PFSK-1 (cell line): Measurements from ENCODE around the gene MACF1.

Source experiments
- TAF1 ChIP-seq: IDR thresholded peaks from 2 replicates; pipeline ENCODE4 v1.6.1; 2012; ENCODE audit warnings: low read length, control low read depth, borderline replicate concordance; ENCODE audit not compliant: insufficient read depth
- TF ChIP-seq, protein P1 (sequence below), 2 experiments: IDR thresholded peaks; 2 replicates each; pipeline versions ENCODE4 v1.6.1 to v1.8.0; 2011 to 2012; ENCODE audit warnings: low read depth in 2 of 2, low read length in 2 of 2, control low read depth in 1 of 2, inconsistent platforms in 1 of 2, mild to moderate bottlenecking in 1 of 2, moderate library complexity in 1 of 2; ENCODE audit not compliant: insufficient read depth in 1 of 2

- TF ChIP-seq, protein P1, sequence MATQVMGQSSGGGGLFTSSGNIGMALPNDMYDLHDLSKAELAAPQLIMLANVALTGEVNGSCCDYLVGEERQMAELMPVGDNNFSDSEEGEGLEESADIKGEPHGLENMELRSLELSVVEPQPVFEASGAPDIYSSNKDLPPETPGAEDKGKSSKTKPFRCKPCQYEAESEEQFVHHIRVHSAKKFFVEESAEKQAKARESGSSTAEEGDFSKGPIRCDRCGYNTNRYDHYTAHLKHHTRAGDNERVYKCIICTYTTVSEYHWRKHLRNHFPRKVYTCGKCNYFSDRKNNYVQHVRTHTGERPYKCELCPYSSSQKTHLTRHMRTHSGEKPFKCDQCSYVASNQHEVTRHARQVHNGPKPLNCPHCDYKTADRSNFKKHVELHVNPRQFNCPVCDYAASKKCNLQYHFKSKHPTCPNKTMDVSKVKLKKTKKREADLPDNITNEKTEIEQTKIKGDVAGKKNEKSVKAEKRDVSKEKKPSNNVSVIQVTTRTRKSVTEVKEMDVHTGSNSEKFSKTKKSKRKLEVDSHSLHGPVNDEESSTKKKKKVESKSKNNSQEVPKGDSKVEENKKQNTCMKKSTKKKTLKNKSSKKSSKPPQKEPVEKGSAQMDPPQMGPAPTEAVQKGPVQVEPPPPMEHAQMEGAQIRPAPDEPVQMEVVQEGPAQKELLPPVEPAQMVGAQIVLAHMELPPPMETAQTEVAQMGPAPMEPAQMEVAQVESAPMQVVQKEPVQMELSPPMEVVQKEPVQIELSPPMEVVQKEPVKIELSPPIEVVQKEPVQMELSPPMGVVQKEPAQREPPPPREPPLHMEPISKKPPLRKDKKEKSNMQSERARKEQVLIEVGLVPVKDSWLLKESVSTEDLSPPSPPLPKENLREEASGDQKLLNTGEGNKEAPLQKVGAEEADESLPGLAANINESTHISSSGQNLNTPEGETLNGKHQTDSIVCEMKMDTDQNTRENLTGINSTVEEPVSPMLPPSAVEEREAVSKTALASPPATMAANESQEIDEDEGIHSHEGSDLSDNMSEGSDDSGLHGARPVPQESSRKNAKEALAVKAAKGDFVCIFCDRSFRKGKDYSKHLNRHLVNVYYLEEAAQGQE (IDR thresholded peaks at IDR 0.05; ENCODE audit: insufficient read depth in 1 of 2, low read depth in 2 of 2, low read length in 2 of 2): no peak
- no peak for TF ChIP-seq TAF1
Observed at GRCh38 chr1:39333296-39333695, 128.8 kb downstream of the MACF1 start.
